K562 (cell line): Measurements from ENCODE around the gene FUCA1. TPM values are rescaled to one million over a fixed set of nuclear protein-coding genes. Genes with fewer than 3 reads are reported as not detected.

Source experiments
- CCAR2 ChIP-seq: fragments of 200-400 bp; formaldehyde crosslinking; IDR thresholded peaks from 2 replicates; pipeline ENCODE4 v1.6.1; 2017; ENCODE audit warnings: mild to moderate bottlenecking, low read depth, low read length
- CREM ChIP-seq: IDR thresholded peaks from 2 replicates; pipeline ENCODE4 v1.6.1; 2014; ENCODE audit warnings: antibody characterized with exemption, low read depth
- GTF2E2 ChIP-seq: fragments of 200-800 bp; sonication (Bioruptor generic); IDR thresholded peaks from 2 replicates; pipeline ENCODE4 v1.6.1; 2016; ENCODE audit warnings: missing genetic modification characterization, missing compliant biosample characterization
- MTA1 ChIP-seq: fragments of 450-650 bp; IDR thresholded peaks from 2 replicates; pipeline ENCODE4 v1.6.1; 2017; ENCODE audit warnings: borderline replicate concordance
- POLR2G ChIP-seq: fragments of 200-400 bp; formaldehyde crosslinking; IDR thresholded peaks from 2 replicates; pipeline ENCODE4 v1.6.1; 2017; ENCODE audit warnings: low read depth, mild to moderate bottlenecking, antibody characterized with exemption, low read length, moderate library complexity
- SRF ChIP-seq, 2 experiments: fragments of 250-450, 450-650 bp in 1 of 2; sonication (Bioruptor Pico) in 1 of 2; sonication (generic) in 1 of 2; formaldehyde crosslinking; IDR thresholded peaks; 2 replicates each; pipeline versions ENCODE4 v1.5.0 to v1.5.1; 2020 to 2022; ENCODE audit warnings: mild to moderate bottlenecking in 1 of 2, missing genetic modification reagents in 1 of 2
- ZBTB26 ChIP-seq: fragments of 450-650 bp; formaldehyde crosslinking; IDR thresholded peaks from 2 replicates; pipeline ENCODE4 v1.4.0; 2022; ENCODE audit warnings: missing genetic modification characterization
- ZFPM2 ChIP-seq: fragments of 250-450 bp; sonication (Bioruptor Pico); IDR thresholded peaks from 2 replicates; pipeline ENCODE4 v1.5.1; 2022; ENCODE audit warnings: mild to moderate bottlenecking
- ZNF174 ChIP-seq: fragments of 250-450 bp; sonication (Bioruptor Pico); IDR thresholded peaks from 2 replicates; pipeline ENCODE4 v1.4.0; 2020; ENCODE audit warnings: mild to moderate bottlenecking
- ZNF23 ChIP-seq: fragments of 250-450 bp; sonication (Bioruptor Pico); IDR thresholded peaks from 2 replicates; pipeline ENCODE4 v1.4.0; 2020; ENCODE audit warnings: mild to moderate bottlenecking
- ZNF398 ChIP-seq: fragments of 250-450 bp; sonication (Bioruptor Pico); IDR thresholded peaks from 2 replicates; pipeline ENCODE4 v1.8.0; 2021; ENCODE audit warnings: moderate library complexity, mild to moderate bottlenecking, inconsistent platforms
- ZNF77 ChIP-seq: fragments of 250-450 bp; sonication (Bioruptor Pico); IDR thresholded peaks from 2 replicates; pipeline ENCODE4 v1.5.0; 2020
- polyA plus RNA-seq, 8 experiments: library from polyadenylated mRNA; depleted of rRNA in 4 of 8; stranded (reverse) in 5 of 8; unstranded in 3 of 8; fragments of >200 nt; fragmentation: Nextera tagmentation in 2 of 8; fragmentation: Illumina TruSeq in 1 of 8; extraction: Ambion mirVana in 2 of 8; extraction: Trizol in 1 of 8; gene quantifications; 2 replicates each; pipeline versions ENCODE4 v1.2.1 to v1.2.3, GENCODE V29; 2011 to 2014; ENCODE audit warnings: inconsistent platforms in 1 of 8, missing spikeins in 1 of 8
- total RNA-seq, 7 experiments: library from RNA; depleted of rRNA in 6 of 7; stranded (reverse); fragments of >200 nt in 6 of 7; fragmentation: Illumina TruSeq in 2 of 7; extraction: Trizol in 2 of 7; gene quantifications; 2 replicates each; pipeline versions ENCODE4 v1.2.1 to v1.2.3, GENCODE V29; 2011 to 2021; ENCODE audit warnings: low replicate concordance in 1 of 7
- TF ChIP-seq, protein P1 (sequence below): sonication (generic); formaldehyde crosslinking; IDR thresholded peaks from 2 replicates; pipeline ENCODE4 v1.8.0; 2023; ENCODE audit warnings: missing genetic modification reagents, mild to moderate bottlenecking, borderline replicate concordance
- TF ChIP-seq, protein P2 (sequence below): fragments of 450-650 bp; conservative IDR thresholded peaks from 2 replicates; pipeline ENCODE4 v1.6.1; 2016; ENCODE audit warnings: missing genetic modification characterization, low read depth, mild to moderate bottlenecking, missing compliant biosample characterization, moderate library complexity
- TF ChIP-seq, protein P3 (sequence below): fragments of 450-650 bp; IDR thresholded peaks from 2 replicates; pipeline ENCODE4 v1.7.1; 2018; ENCODE audit warnings: mild to moderate bottlenecking, low read depth; ENCODE audit not compliant: partially characterized antibody

The FUCA1 gene
- total and polyA plus RNA-seq, 9 of the 15 experiments (the other 6 are each of a cell fraction or from before 2014, with no cell fraction given) = 7.0 to 20.5 (median 13.5) TPM

GRCh38 chr1:23867895-23868556, at the start of gene FUCA1 (continued):
- TF ChIP-seq, protein P1, sequence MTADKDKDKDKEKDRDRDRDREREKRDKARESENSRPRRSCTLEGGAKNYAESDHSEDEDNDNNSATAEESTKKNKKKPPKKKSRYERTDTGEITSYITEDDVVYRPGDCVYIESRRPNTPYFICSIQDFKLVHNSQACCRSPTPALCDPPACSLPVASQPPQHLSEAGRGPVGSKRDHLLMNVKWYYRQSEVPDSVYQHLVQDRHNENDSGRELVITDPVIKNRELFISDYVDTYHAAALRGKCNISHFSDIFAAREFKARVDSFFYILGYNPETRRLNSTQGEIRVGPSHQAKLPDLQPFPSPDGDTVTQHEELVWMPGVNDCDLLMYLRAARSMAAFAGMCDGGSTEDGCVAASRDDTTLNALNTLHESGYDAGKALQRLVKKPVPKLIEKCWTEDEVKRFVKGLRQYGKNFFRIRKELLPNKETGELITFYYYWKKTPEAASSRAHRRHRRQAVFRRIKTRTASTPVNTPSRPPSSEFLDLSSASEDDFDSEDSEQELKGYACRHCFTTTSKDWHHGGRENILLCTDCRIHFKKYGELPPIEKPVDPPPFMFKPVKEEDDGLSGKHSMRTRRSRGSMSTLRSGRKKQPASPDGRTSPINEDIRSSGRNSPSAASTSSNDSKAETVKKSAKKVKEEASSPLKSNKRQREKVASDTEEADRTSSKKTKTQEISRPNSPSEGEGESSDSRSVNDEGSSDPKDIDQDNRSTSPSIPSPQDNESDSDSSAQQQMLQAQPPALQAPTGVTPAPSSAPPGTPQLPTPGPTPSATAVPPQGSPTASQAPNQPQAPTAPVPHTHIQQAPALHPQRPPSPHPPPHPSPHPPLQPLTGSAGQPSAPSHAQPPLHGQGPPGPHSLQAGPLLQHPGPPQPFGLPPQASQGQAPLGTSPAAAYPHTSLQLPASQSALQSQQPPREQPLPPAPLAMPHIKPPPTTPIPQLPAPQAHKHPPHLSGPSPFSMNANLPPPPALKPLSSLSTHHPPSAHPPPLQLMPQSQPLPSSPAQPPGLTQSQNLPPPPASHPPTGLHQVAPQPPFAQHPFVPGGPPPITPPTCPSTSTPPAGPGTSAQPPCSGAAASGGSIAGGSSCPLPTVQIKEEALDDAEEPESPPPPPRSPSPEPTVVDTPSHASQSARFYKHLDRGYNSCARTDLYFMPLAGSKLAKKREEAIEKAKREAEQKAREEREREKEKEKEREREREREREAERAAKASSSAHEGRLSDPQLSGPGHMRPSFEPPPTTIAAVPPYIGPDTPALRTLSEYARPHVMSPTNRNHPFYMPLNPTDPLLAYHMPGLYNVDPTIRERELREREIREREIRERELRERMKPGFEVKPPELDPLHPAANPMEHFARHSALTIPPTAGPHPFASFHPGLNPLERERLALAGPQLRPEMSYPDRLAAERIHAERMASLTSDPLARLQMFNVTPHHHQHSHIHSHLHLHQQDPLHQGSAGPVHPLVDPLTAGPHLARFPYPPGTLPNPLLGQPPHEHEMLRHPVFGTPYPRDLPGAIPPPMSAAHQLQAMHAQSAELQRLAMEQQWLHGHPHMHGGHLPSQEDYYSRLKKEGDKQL (CRISPR knock-in tag) = no peak
- TF ChIP-seq ZBTB26 (CRISPR knock-in tag) = no peak
- no peak for TF ChIP-seq ZNF174 (CRISPR knock-in tag)
- peak; percentile 16; the same call in 1 of the 2 replicates for TF ChIP-seq MTA1
- TF ChIP-seq CCAR2 = no peak
- no peak for TF ChIP-seq ZNF23 (CRISPR knock-in tag)
- TF ChIP-seq ZNF398 = no peak
- no peak for TF ChIP-seq ZFPM2 (CRISPR knock-in tag)
- TF ChIP-seq SRF (CRISPR knock-in tag; IDR thresholded peaks at IDR 0.05) = no peak; a peak in 1 of 4 replicates
- TF ChIP-seq ZNF77 = no peak
- TF ChIP-seq, protein P2, sequence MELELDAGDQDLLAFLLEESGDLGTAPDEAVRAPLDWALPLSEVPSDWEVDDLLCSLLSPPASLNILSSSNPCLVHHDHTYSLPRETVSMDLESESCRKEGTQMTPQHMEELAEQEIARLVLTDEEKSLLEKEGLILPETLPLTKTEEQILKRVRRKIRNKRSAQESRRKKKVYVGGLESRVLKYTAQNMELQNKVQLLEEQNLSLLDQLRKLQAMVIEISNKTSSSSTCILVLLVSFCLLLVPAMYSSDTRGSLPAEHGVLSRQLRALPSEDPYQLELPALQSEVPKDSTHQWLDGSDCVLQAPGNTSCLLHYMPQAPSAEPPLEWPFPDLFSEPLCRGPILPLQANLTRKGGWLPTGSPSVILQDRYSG (tag) = no peak
- TF ChIP-seq GTF2E2 (tag) = no peak
- peak; percentile 90 for TF ChIP-seq POLR2G
- TF ChIP-seq, protein P3, sequence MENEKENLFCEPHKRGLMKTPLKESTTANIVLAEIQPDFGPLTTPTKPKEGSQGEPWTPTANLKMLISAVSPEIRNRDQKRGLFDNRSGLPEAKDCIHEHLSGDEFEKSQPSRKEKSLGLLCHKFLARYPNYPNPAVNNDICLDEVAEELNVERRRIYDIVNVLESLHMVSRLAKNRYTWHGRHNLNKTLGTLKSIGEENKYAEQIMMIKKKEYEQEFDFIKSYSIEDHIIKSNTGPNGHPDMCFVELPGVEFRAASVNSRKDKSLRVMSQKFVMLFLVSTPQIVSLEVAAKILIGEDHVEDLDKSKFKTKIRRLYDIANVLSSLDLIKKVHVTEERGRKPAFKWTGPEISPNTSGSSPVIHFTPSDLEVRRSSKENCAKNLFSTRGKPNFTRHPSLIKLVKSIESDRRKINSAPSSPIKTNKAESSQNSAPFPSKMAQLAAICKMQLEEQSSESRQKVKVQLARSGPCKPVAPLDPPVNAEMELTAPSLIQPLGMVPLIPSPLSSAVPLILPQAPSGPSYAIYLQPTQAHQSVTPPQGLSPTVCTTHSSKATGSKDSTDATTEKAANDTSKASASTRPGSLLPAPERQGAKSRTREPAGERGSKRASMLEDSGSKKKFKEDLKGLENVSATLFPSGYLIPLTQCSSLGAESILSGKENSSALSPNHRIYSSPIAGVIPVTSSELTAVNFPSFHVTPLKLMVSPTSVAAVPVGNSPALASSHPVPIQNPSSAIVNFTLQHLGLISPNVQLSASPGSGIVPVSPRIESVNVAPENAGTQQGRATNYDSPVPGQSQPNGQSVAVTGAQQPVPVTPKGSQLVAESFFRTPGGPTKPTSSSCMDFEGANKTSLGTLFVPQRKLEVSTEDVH = peak; percentile 36
- TF ChIP-seq CREM = peak; percentile 65
